Embryonic facial prominence (tissue), 1 donor: Measurements from ENCODE around the gene ATP6V1G3.
"Not testable (repeated sequence)": the region's sequence is repeated elsewhere in the genome, so short reads cannot be mapped to it uniquely, and the experiment has no call there.

Source experiments
- DNase-seq: peaks from one replicate; pipeline ENCODE4 v3.0.0-alpha.2; 2016; ENCODE audit errors: extremely low spot score

Gene ATP6V1G3

DNA sequence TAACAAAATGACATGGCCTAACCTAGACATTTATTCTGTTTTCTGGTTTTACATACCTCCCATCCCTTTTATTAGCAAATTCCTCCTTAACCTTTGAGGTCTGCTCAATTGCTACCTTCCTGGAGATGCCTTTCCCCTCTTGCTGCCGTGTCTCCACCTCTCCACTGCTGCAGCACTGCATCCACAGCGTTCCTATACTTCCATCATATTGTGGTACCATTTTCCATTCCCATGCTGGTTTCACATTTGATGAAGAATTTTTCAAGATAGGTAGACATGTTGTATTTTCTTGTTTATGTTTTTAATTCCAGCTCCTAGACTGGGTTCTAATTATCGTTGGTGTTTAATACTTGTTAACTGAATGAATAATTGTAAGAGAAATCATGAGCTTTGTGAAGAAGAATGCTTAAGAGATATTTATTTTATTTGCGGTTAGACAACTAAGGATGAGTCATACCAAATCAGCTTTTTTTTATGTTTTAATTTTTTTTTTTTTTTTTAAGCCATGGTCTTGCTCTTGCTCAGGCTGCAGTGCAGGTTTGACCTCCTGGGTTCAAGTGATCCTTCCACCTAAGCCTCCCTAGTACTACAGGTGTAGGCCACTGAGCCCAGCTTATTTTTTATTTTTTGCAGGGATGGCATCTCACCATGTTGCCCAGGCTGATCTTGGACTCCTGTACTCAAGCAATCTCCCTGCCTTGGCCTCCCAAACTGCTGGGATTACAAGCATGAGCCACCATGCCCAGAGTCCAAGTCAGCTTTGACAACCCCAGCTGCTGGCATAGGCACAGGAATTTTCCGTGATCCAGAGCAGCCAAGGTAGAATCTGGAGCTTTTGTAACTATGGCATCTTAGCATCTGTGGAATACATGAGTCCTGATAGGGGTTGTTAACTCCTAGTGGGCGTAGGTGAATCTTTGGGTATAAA is 44.0 kb downstream of the ATP6V1G3 start:
- DNase-seq = no peak

DNA sequence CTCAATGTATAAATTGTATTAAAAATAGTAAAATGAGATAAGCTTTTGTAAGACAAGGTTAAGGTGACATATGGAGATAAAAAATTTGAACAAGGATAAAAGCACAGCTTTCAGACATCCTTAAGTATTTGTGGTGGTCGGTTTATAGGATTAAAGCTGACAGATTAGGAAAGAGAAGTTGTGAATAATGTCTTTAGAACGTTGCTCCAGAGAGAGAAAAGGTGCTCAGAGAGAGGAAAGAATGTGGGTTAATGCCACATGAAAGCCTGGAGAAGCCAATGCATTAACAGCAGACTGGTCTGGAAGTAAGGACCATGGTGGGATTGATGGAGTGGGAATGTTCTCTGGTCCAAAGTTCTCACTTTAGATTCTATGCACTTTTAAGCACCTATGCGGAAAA is 44.8 kb downstream of the ATP6V1G3 start:
- DNase-seq = no peak

DNA sequence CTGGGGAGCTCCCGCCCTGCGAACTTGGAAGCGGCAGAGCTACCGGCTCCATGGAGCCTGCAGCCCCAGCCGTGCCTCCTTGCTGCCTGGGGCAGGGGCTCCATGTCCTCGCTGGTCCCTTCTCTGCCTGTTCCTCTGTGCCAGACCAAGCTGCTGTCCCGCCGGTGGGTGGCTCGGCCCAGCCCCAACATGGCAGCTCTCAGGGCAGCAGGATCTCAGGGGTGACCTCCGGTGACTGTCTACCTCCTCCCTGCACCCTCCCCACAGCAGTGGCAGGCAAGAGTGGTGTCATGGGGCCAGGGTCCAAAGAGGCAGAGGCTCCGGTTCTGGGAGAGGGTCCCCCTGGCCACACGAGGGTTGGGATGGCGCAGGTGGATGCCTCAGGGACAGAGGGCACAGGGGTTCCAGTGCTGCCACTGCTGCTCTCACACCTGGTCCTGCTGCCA is 45.8 kb downstream of the ATP6V1G3 start:
- no peak for DNase-seq

DNA sequence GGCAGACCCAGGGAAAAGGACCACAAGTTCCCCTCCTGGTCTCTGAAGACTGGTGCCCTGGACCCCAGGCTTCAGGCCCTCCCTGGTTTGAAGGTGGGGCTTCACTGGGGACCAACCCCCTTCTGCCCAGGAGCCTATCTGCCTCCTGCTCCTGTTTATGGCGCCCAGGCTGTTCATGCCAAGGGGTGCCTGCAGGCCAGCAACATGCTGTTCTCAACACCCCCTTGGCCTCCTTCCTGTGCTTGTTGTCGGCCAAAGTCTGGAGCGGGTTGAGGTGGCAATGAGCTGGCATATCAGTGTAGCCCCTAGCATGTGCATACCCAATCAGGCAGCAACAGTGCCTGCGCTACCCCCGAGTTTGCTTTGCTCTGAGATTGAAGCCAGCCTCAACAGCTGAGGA is 46.3 kb downstream of the ATP6V1G3 start:
- DNase-seq = no peak

DNA sequence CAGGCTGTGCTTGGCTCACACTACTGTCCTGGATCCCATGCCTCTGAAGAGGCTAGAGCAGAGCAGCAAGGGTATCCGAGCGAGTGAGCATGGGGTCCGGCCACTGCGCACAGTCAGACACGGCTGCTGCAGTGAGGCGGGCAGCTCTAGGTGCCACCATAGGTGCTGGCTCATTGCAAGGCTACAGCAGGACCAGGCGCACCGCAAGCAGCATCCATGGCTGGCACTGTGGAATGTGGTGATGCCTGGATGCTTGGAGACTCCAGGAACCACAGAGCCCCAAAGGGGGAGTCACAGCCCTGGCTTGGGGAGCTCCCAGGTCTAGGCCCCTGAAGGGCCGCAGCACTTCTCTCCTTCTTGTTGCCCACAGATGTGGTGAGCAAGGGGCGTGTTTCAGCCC is 47.2 kb downstream of the ATP6V1G3 start:
- DNase-seq = no peak

DNA sequence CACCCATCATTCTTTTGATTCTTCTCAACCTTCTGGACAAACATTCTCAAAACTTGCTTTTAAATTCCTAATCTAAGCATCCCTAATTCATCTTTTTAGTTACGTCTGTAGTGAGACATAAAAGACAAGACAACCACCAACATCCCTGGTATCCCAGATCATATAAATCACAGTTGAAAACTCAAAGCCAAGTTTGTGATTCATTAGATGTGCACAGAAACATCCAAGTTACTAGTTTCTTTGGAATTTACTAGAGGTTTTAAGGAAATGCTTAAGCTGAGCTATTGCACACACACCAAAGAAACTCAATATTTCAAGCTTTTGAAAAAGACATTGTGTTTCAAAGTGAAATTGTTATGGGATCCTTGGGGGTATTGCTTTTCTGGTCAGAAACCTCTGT is 47.6 kb downstream of the ATP6V1G3 start:
- DNase-seq = no peak

DNA sequence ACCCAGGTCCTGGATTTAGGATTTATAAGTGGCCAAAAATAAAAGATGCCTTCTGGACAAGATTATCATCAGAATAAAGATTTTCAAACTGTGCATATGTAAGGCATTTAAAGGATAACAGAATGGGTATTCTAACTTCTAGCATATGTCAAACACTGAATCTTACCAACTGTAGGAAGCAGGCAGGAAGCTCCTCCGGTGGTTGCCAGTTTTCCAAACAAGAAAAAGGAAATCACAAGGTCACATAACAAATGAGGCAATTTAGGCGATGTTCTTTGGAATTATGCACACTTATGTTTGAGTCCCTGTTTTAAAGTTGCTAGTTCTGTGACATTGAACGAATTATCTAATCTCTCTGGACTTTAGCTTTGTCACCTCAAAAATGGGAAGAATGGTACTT is 48.9 kb downstream of the ATP6V1G3 start:
- DNase-seq = no peak

DNA sequence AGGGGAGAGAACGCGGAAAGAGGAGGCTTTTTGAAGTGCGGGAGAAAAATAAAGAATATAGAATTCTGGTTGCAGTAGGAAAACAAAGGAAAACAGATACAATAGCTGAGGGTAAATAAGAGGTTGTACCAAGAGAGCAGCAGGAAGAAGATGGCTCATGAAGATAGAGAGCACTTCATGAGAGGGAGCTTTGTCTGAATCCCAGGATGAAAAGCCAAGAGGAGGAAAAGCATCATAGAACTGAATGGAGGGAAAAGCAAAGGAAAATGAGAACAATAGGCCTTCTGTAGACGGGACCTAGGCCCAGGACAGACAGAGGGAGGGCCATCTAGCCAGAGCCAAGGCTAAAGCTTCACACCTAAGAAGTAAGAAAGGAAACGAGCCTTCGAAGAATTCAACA is 49.5 kb downstream of the ATP6V1G3 start:
- no peak for DNase-seq

DNA sequence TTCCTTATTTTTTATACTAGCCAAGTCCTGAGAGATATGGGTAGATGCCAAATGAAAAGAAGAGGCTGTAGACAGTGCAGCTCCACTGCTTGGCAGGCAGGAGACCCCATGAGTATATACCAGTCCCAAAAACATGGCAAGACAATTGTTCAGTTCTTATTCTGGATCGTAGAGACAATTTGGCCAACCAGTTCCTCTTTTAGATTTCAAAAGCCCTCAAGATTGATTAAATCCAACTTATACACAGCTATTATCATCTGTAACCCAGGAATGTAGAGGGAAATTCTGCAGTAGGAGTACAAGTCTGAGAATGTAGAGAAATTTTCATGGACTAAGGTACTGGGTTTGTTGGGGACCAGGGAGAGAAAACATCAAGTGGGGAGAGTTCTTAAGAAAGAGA is 50.3 kb downstream of the ATP6V1G3 start:
- DNase-seq = no peak

DNA sequence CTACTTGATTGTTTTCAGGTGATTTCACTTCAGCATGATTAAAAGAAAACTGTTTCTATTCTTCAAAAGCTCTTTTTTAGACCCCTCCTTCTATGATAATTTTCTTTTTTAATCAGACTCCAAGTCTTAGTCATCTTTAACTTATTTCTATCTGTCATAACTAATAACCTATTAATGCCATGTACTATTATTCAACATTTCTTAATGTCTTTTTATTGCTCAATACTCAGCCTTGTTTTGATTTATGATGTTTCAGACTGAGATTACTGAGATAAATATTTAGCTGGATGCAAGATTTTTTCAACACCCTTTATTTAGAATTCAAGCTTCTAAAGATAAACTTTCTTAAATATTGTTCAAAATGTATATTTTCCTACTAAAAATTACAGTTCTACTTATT is 53.6 kb downstream of the ATP6V1G3 start:
- DNase-seq = no peak

DNA sequence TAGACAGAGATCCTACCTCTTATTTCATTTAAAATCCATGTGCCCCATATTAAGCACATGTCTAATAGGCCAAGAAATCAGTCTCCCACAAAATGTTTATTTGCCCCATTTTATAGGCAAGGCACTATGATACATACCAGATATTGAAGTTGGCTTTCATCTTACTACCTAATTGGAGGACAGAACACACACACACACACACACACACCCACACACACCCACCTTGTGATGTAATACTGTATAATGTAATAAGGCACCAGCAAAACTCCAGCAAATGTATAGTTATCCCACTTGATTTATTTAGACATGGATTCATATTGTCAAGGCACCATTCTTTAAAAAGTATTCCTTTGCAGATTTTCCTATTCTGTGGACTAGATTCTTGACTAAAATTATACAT is 56.8 kb downstream of the ATP6V1G3 start:
- DNase-seq = no peak

DNA sequence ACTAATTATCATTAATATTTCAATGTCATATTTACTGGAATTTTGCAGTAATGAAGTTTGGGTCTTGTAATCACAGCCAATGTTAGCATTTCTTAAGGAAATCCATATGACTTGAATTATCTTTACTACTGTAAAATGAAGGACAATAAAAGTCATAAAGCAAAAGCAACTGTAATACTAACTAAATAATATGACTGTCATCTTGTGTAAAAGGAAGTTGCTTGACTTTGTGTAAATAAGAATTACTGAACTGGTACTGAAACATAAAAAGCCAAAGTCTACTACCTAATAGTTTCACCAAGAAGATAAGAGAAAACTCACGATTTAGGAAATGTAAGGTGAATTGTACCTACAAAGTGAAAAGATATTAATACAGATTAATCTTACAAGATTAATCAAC is 57.5 kb downstream of the ATP6V1G3 start:
- no peak for DNase-seq

DNA sequence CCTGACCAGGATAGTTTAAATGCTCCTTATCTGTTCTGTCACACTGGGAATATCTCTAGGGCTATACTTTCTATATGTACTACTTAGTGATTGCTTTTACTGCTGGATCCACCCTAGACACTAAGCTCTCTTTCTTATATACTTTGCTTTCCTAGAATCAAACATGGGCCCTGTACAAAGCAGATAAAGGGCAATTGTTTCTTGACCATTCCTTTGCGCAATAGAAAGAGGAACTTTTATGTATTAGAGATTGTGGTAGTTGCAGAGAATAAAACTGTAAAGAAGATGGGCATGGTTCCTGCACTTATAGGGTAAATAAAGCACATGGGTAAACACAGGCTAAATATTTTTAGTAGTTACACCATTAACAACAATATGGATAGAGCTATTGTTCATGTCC is 58.8 kb downstream of the ATP6V1G3 start:
- no peak for DNase-seq

DNA sequence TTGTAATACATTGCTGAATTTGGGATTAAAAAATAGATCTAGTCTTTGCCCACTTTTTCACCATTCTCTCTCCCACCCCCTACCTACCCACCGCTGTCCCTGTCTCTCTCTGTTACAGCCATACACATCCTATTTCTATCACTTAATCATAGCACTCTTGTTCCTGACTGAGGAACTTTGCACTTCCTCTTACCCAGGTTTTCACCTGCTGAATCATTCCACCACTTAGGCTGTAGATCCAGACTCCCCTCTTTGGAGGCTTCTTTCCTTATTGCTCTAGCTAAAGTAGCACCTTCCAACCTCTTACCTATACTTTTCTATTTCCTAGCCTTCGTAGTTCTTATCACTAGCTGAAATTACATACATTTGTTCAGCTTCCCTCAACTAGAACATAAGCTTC is 59.6 kb downstream of the ATP6V1G3 start:
- DNase-seq = no peak

DNA sequence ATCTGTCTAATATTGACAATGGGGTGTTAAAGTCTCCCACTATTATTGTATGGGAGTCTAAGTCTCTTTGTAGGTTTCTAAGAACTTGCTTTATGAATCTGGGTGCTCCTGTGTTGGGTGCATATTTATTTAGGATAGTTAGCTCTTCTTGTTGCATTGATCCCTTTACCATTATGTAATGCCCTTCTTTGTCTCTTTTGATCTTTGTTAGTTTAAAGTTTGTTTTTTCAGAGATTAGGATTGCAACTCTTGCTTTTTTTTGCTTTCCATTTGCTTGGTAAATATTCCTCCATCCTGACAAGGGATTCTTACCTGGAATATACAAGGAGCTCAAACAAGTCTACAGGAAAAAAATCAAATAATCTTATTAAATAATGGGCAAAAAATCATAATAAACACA is 63.1 kb downstream of the ATP6V1G3 start:
- DNase-seq = not testable (repeated sequence)
